HG03066 (cell line): ENCODE results near the gene DMAP1.

Experiments used
- ATAC-seq: cut with Tn5 transposase; IDR thresholded peaks from one replicate; pipeline ENCODE4 v1.9.1; 2021; ENCODE audit warnings: low read depth; ENCODE audit not compliant: unreplicated experiment

The DMAP1 gene

GRCh38 chr1:44251486-44251885 is 38.2 kb downstream of the DMAP1 start:
- no peak for ATAC-seq

GRCh38 chr1:44251989-44252671 is 38.9 kb downstream of the DMAP1 start:
- no peak for ATAC-seq

GRCh38 chr1:44254392-44254910 is 41.2 kb downstream of the DMAP1 start:
- ATAC-seq = no peak

GRCh38 chr1:44256762-44257554 is 43.7 kb downstream of the DMAP1 start:
- no peak for ATAC-seq

- ATAC-seq = no peak
These were observed 45.8 kb downstream of the DMAP1 start for GRCh38 chr1:44259090-44259489.

- no peak for ATAC-seq
These were observed 47.5 kb downstream of the DMAP1 start for GRCh38 chr1:44260792-44261170.

- no peak for ATAC-seq
These were observed 48.0 kb downstream of the DMAP1 start for GRCh38 chr1:44261171-44261817.

GRCh38 chr1:44261962-44262361 is 48.7 kb downstream of the DMAP1 start:
- no peak for ATAC-seq

- no peak for ATAC-seq
These were observed 49.1 kb downstream of the DMAP1 start for GRCh38 chr1:44262414-44262813.

- ATAC-seq = no peak
These were observed 49.7 kb downstream of the DMAP1 start for GRCh38 chr1:44262816-44263567.

GRCh38 chr1:44263568-44264450 is 50.5 kb downstream of the DMAP1 start:
- ATAC-seq = no peak

GRCh38 chr1:44264451-44264771 is 51.1 kb downstream of the DMAP1 start:
- ATAC-seq = no peak

GRCh38 chr1:44265656-44266358 is 52.5 kb downstream of the DMAP1 start:
- ATAC-seq = no peak

GRCh38 chr1:44266400-44267344 is 53.4 kb downstream of the DMAP1 start:
- no peak for ATAC-seq

- ATAC-seq = no peak
These were observed 54.2 kb downstream of the DMAP1 start for GRCh38 chr1:44267438-44267837.

GRCh38 chr1:44268054-44268453 is 54.8 kb downstream of the DMAP1 start:
- ATAC-seq = no peak
